Stimulated activated CD8-positive, alpha-beta memory T cell treated with anti-CD3 and anti-CD28 coated beads, Interleukin-4, amount 100 ng/mL, for 4 hours (primary cell): ENCODE measurements around the gene DLG2.
"Not testable (repeated sequence)": the region's sequence is repeated elsewhere in the genome, so short reads cannot be mapped to it uniquely, and the experiment has no call there.

Experiments used
- DNase-seq, 2 donors: peaks; one replicate each; pipeline ENCODE4 v3.0.0-alpha.2; 2020; ENCODE audit warnings: low read depth in 2 of 2, low spot score in 1 of 2

DLG2 gene

DNA sequence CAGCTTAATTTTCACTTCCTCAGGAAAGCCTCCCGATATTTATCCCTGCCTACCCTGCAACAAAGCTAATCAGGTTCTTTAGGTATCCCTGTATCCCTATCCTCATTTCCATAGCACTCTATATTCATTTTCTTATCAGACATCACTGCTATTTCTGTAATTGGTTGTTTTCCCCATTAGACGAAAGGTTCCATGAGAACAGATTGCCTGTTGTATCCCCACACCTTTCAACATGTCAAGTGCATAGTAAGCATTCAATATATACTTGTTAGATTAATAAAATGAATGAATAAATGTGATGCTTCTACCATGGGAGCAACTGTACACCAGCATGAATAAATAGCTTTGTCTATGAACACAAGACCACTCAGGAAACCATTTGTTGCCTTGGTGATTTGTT is 499.8 kb downstream of the DLG2 start:
- DNase-seq: no peak

DNA sequence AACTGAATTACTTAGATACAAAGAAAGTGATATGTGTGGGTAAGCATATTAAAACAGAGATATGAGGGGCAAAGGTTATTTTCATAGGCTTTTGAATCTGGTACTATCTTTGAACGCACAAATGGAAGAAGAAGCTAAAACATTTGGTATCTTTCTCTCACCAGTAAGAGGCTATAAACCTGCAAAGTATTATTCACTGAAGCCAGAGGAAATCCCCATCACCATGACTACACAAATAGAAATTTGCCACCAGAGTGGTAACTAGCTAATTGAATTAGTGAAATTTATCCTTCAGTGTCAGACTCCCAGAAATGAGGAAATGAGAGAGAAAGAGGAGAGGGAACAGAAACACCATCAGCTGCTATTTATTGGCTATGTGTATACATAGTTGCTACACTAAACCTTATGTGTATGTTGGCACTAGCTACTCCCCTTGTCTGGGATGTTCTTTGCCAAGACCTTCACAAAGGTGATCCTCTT is 503.4 kb downstream of the DLG2 start:
- no peak for DNase-seq

DNA sequence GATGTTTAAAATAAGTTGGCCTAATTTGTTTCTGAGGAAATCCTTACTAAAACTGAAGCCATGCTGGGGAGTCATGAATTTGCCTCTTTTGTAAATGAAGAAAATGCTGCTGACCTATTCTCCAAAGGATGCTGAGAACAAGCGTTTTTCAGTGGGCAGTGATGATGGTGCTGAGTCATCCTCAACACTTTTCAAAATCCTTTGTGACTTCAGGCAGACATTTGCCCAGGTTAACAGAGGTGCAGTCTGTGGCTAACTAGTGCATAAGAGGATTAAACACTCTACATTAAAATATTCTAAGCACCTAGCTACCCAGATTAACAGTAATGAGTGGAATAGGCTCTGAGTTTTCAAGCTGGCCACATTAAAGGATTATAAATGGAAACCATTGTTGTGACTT is 509.0 kb downstream of the DLG2 start:
- no peak for DNase-seq

DNA sequence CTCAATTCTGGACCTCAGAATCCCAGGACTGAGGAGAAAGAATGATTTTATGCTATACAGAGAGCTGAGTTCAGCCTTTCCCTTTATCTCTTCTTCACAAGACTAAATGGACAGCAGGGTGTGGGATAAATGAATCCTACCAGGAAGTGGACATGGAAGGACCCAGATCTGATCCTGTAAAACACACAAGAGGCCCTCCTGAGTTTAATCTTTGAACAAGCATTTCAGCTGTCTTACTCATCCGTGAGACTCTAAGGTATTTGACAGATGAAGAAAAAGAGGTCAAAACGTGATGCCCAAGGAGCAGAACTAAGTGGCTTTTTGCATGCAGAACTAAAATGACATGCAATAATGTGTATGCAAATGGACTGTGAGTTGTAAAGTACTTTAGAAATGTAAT is 511.3 kb downstream of the DLG2 start:
- DNase-seq: no peak

DNA sequence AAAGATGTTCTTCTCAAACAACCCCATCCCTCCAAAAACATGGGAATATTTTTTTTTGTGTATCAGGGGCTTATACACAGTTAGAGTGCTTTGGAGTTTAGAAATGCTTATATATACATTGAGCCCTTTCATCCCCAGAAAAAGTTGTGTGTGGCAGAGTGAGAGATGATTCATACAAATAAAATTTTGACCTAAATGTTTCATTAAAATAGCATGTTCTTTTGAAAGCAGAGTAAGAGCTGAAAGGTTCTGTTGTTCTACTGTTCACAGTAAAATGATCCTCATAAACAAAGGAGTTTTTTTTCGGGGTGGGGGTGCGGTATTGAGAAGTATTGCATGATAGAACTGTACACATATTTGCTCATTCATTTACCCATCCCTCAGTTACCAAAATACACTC is 512.4 kb downstream of the DLG2 start:
- no peak for DNase-seq

DNA sequence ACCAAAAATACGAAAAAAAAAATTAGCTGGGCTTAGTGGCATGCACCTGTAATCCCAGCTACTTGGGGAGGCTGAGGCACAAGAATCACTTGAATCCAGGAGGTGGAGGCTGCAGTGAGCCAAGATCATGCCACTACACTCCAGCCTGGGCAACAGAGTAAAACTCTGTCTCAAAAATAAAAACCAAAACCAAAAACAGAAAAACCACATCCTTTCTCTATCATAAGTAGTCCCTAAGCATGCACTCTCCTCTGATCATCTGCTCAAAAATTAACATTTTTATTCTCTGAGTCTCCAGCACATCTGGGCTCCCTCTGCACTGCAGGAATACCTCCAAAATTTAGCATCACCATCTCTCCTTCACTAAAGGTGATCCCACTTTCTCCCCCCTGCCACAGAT is 516.9 kb downstream of the DLG2 start:
- not testable (repeated sequence) for DNase-seq

DNA sequence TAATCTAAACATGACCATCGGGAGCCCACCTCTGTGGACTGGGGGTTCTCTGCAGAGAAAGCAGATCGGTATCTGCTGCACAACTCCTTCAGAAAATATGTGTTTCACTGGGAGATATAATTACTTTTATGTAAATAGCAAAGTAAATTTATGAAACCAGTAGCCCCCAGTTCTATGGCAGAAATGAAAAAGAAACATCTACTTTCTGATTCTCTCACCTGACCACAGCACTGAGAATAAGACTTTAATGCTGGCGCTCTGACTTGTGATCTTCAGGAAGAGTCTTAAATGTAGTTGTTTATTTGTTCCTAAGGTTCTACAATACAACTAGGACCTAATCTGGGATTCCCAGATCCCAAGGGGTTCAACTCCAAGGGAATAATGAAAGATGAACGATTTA is 518.0 kb downstream of the DLG2 start:
- DNase-seq: no peak

DNA sequence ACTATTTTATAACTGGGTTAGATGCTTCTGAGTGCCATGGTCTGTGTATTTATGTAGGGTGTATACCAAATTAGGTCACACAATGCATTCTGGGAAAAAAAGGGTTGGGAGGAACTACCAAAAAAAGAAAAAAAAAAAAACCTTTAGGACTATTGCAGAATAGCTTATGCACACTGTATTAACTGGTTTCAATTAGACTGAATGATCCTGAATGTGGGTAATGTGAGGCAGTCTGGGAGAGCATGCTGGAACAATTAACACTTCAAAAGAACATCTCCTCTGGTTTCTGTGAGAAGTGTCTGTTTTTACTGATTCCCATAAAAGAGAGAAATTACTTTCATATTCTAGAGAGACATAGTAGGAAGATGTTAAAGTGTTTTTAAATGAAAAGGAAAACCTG is 521.3 kb downstream of the DLG2 start:
- DNase-seq: no peak

DNA sequence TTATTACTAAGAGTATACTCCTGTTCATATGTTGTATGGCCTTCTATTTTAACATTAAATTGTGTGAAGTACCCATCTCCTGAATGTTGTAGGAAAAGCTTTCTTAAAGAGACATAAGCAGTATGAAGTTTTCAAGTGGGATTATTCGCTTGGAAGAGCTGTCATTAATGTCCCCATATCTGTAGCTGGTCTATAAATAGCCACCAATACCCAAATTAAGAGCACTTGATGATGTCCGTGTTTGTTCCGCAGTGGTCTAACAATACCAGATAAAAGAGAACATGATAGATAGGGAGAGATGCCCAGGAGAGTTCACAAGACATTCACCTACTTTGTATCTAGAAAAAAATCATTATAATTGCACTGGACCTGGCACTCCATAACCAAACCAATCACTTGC is 527.6 kb downstream of the DLG2 start:
- DNase-seq: no peak

DNA sequence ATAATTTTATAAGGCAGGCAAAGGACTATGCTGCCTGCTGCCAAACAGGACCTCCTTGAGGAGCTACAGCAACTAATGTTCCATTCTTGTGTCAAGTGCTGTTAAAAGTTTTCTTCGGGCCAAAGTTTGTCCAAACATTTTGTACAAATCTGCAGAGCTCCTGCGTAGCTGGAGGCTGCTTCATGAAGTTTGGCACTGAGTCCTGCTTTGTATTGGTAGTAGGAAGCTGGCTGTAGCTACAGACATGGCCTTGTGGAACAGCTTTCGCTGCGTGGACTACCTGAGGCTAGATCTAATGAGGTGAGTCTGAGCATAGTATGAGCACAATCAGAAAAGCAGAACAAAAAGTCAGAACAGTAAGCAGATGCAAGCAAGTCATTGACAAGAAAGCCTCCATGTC is 528.1 kb downstream of the DLG2 start:
- no peak for DNase-seq

DNA sequence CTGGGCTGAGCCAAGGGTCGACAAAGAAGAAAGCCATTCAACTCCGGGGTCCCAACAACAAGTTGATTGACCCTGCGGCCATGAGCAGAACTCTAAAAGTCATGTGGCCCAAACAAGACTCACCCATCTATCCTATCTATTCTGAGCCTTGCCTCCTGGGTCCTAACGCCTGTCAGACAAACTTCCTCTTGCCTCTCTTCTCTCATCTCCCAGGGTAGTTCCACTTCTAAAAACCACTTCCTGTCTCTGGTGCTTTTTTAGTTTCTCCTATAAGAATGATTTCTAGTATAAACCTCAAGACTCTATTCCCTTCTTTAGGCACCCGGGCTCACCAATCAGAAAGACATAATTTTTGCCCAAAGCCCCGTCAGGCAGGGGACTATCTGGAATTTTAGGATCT is 530.2 kb downstream of the DLG2 start:
- DNase-seq: no peak

DNA sequence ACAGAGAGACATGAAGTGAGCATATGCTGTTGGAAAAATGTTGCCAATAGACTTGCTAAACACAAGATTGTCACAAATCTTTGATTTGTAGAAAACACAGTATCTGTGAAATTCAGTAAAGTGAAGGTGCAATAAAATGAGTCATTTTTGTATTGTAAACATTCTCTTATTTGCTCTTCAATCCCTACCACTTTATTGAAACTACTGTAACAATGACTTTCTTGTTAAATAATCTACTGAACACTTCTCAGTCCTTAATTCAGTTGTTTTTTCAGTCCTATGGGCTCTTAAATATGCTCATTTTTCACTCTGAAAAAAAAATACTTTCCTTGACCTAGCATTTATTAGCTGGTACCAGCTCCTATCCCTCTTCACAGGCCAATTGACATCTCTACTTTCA is 531.9 kb downstream of the DLG2 start:
- no peak for DNase-seq

DNA sequence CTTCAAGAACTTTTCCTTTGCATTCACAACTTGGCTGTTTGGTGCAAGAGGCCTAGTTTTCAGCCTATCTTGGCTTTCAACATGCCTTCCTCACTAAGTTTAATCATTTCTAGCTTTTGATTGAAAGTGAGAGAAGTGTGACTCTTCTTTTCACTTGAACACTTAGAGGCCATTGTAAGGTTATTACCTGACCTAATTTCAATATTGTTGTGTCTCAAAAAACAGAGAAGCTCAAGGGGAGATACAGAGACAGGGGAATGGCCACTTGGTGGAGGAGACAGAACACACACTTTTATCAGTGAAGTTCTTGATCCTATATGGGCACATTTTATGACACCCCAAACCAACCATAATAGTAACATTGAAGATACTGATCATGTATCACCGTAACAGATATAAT is 532.3 kb downstream of the DLG2 start:
- DNase-seq: no peak

DNA sequence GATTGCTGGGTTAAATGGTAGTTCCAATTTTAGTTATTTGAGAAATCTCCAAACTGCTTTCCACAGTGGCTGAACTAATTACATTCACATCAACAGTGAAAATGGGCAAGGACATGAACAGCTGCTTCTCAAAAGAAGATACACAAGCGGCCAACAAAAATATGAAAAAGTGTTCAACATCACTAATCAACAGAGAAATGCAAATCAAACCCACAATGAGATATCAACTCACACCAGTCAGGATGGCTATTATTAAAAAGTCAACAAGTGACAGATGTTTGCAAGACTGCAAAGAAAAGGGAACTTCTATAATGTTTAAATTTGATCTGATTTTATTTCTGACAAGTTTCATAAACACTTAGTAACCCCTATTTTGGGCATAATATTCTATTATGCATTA is 537.5 kb downstream of the DLG2 start:
- DNase-seq: no peak

DNA sequence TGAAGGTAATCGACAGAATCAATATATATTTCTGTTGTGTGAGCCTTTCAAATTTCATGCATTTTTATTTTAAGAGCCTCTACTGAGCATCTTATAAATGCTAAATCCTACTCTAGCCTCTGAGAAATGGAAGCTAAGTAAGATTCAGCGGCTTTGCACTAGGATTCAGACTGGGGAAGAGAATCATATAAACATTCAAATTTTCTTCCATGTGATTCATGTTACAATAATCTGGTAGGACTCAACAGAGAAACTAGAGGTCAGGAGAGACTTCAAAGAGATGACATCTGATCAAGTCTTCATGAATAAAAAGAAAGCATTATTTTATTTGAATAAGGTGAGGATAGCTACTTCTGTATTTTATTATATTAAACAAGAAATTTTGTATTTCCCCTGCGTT is 538.9 kb downstream of the DLG2 start:
- DNase-seq: no peak

DNA sequence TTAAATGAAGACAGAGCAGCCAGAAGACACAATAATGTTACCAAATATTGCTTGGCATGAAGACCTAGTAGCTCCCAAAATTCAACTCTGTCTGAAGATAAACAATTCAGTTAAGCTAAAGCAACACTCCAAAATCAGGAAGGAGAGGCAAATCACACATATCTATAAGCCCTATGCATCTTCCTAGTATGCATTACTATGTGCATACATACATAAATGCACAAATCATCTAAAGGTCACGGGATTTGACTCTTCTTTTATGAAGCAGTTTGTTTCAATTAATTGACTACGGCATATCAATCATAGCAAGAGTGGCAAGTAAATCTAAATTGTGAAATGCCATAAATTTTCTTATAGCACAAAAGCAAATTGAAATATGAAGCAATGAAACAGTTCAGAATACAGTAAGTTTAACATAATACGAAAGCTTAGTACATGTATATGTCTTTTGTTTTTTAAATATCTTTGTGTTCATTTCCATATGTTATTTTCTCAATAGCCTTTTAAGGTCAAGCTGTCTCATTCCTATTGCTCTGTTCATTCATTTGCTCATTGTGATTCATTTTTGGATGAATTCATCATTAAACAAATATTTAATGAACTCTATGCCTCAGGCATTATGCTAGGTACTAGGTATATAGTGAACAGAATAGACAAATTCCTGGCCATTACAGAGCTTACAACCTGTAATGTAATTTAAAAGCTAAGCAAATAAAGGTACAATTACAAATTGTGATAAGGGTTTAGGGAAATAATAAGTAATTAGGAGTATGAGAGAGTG is 540.5 kb downstream of the DLG2 start:
- DNase-seq: no peak

DNA sequence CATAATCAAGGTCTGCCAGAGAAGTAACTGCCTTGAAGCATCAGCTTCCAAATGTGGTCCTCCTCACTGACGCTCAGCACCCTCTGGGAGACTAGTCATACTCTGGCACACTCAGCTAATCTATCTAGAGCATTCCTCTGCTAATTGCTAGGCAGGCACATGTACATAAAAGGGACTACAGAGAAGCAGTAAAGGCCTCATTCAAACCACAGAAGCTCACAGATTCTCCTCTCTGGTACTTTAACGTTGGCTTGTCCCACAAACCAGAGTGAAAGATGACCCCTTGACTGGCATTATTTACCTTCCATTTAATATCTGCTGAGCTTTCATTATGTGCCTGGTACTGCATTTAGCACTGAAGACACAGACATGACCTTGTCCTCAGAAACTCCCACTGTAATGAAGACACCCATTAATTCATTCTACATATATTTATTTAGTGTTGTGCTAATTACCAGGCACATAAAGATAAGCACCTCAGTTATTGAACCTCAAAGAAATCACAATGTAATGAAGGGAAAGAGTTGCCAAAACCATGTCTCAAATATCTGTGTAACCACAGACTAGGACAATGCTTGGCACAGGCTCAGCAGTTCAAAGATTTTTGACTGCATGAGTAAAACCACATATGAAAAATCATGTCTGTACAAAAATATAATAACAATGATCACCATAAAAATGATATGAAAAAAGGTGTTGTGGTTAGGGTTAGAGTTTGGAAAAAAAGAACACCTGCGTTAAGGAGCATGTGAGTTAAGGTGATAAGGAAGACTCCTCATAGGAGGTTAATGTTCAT is 550.4 kb downstream of the DLG2 start:
- no peak for DNase-seq

DNA sequence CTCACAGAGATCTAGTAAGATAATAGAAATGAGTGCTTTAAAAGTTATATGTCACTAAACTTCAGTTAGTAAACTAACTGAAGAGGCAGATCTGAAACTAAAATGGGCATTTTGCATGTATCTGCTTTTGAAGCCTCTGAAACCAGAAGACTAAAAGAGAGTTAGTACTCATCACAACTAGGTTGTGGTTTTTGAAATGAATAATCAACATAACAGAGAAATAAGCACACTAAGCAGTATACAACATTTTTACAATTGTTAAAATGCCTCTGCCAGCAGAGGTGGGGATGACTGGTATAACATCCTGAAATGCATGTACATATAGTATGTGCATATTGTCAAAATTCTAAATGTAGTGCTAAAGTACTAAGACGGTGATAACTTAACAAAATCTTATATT is 564.5 kb downstream of the DLG2 start:
- no peak for DNase-seq

DNA sequence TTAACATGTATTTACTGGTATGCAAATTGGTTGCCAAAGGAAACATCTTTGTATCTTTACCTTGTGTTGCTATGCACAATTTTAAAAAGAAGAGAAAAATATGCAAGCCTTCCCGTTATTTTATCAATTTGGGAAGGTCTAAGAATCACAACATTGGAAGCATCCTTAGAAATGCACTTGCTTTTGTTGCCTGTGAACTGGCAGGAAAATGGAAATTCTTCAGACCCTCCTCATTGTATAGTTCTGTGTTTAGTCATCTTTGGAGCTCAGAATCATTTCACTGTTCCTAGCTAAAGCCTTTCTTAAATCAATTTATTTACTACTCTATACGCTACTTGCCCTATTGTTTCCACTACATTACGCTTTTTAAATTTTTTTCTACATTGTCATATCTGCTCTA is 574.5 kb downstream of the DLG2 start:
- DNase-seq: no peak

DNA sequence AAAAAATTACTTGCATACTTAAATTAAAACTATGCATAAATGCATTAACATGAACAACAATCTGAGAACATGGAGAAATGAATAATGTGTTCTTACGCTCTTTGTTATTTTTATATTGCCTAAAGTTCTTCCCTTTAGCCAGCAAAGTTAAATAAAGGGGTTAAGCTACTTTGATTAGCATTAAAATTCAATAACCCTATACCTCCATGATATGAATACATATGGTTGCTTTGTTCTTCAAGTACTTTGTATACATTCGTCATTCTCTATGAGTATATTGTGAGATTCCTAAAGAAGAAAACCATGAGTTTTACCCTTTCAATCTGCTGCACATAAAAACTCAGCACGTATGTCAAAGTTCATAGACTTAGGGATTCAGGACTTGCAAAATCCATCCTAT is 578.3 kb downstream of the DLG2 start:
- DNase-seq: no peak

DNA sequence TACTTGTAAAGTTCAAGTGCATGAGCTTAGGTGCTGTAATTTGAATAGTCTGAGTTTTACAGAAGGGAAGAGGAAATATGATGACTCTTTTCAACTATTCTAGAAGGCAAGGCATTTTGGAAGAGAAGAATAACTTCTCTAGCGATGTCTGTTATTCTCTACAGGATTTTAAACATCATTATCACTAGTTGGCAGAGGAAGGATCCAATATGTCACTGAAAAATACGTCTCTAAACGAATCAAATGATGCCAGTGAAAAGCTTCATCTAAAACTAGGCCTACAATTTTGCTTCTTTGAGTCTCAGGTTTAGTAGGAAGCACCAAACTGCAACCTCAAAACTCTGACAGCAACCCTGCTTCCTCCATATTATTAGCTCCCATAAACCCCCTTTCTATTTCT is 581.4 kb downstream of the DLG2 start:
- no peak for DNase-seq

DNA sequence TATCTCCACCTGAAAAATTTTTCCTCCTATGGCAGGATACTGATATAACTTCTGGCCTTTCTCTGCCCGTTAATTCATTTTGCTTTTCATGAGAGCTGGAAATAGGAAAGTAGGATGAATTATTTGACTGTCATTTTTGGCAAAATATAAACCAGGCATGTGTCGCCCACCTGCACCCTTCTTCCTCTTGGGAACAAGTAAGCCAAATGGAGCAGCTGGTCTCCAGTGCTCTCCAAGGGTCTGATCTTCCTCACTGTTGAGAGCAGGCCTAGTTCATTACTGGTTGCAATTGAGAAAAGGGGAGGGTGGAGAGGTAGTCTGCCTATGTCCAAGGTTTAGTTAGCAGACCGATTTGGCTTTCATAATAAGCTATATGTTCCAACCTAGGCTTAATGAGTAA is 582.2 kb downstream of the DLG2 start:
- no peak for DNase-seq

DNA sequence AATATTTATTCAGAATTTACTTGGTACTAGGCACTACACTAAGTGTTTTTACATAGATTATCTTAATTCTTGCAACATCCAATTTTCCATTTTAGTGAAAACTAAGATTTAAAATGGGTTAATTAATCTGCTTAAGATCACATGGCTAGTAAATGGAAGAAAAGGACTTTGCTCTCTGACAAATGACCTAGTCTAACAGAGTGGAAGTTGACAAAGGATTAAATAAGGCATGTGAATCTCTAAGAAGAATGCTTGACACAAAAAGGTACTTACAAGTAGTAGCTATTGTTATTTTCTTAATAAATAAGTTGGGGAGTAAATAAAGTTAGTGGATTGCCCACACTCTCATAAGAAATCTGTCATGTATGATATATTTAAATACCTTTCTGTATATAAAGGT is 584.8 kb downstream of the DLG2 start:
- no peak for DNase-seq
